ENCODE data around the gene ATG14.

Gene ATG14

GRCh38 chr14:55411426-55412389, at the start of gene ATG14 (continued):
- TF ChIP-seq ZNF768 (tag by site-specific recombination; IDR thresholded peaks at IDR 0.05) (peak; percentile 62; the same call in 1 of the 2 replicates), ZNF501 (tag by site-specific recombination; IDR thresholded peaks at IDR 0.05) (peak; percentile 56; the same call in 1 of the 2 replicates), ZNF223 (tag by site-specific recombination; IDR thresholded peaks at IDR 0.05) (no peak), ZNF76 (tag by site-specific recombination; IDR thresholded peaks at IDR 0.05; ENCODE audit: borderline replicate concordance, low read depth) (peak; percentile 93), ZNF692 (tag by site-specific recombination; IDR thresholded peaks at IDR 0.05) (0 out of 2 replicates have a peak, but pooled peaks have one; percentile 21), BCL11B (tag by site-specific recombination; IDR thresholded peaks at IDR 0.05; ENCODE audit: low read depth) (no peak), YY2 (tag by site-specific recombination; IDR thresholded peaks at IDR 0.05) (peak; percentile 95), MYNN (tag by site-specific recombination; IDR thresholded peaks at IDR 0.05; ENCODE audit: borderline replicate concordance) (no peak), KLF16 (tag by site-specific recombination; IDR thresholded peaks at IDR 0.05) (peak; percentile 69; the same call in 1 of the 2 replicates), ZBTB10 (tag by site-specific recombination; IDR thresholded peaks at IDR 0.05) (peak; percentile 87), ZNF148 (tag by site-specific recombination; IDR thresholded peaks at IDR 0.05; ENCODE audit: borderline replicate concordance) (no peak), ZNF350 (tag by site-specific recombination; IDR thresholded peaks at IDR 0.05) (no peak), IKZF3 (tag by site-specific recombination; IDR thresholded peaks at IDR 0.05) (0 out of 2 replicates have a peak, but pooled peaks have one; percentile 26), PATZ1 (tag by site-specific recombination; IDR thresholded peaks at IDR 0.05) (peak; percentile 97), ZNF155 (tag by site-specific recombination; IDR thresholded peaks at IDR 0.05) (no peak), ZNF140 (tag by site-specific recombination; IDR thresholded peaks at IDR 0.05) (no peak), ZNF23 (tag by site-specific recombination; IDR thresholded peaks at IDR 0.05; ENCODE audit: borderline replicate concordance) (no peak), SP3 (tag by site-specific recombination; IDR thresholded peaks at IDR 0.05) (peak; percentile 69; the same call in 1 of the 2 replicates), ZNF449 (tag by site-specific recombination; IDR thresholded peaks at IDR 0.05) (0 out of 2 replicates have a peak, but pooled peaks have one; percentile 29), ZNF324 (tag by site-specific recombination; IDR thresholded peaks at IDR 0.05) (peak; percentile 46; the same call in 1 of the 2 replicates), ZNF24 (tag by site-specific recombination; IDR thresholded peaks at IDR 0.05) (peak; percentile 91), ZNF311 (tag by site-specific recombination; IDR thresholded peaks at IDR 0.05; ENCODE audit: borderline replicate concordance) (no peak), KLF17 (tag by site-specific recombination; IDR thresholded peaks at IDR 0.05) (0 out of 2 replicates have a peak, but pooled peaks have one; percentile 35), KLF1 (tag by site-specific recombination; IDR thresholded peaks at IDR 0.05) (no peak), YY1 (tag by site-specific recombination; IDR thresholded peaks at IDR 0.05) (peak; percentile 93), OSR2 (tag by site-specific recombination; IDR thresholded peaks at IDR 0.05) (no peak)
